Peyer's patch (tissue), 4 donors: Measurements from ENCODE around the gene CYP21A2. TPM values are rescaled to one million over a fixed set of nuclear protein-coding genes. Genes with fewer than 3 reads are reported as not detected.
"Not testable (repeated sequence)": the region's sequence is repeated elsewhere in the genome, so short reads cannot be mapped to it uniquely, and the experiment has no call there.

Experiments used
- DNase-seq, 3 donors: peaks; one replicate each; pipeline ENCODE4 v3.0.0-alpha.2; 2017 to 2019
- H3K27ac ChIP-seq, 4 donors: fragments of 200-600 bp; sonication (generic); one replicate each; pipeline ENCODE4 v1.5.1; 2016 to 2019
- H3K27me3 ChIP-seq, 2 donors: fragments of 200-600 bp; sonication (generic); one replicate each; pipeline ENCODE4 v1.5.1; 2019
- H3K36me3 ChIP-seq, 3 donors: fragments of 200-600 bp; sonication (generic); one replicate each; pipeline ENCODE4 v1.5.1; 2016 to 2019
- H3K4me1 ChIP-seq, 4 donors: fragments of 200-600 bp; sonication (generic); one replicate each; pipeline ENCODE4 v1.5.1; 2016 to 2019
- H3K4me3 ChIP-seq, 4 donors: fragments of 200-600 bp; sonication (generic); 1 replicate in 3 of 4; 2 replicates in 1 of 4; pipeline ENCODE4 v1.5.1; 2016 to 2019; ENCODE audit warnings: mild to moderate bottlenecking in 1 of 4
- H3K9me3 ChIP-seq, 4 donors: fragments of 200-600 bp; sonication (generic); one replicate each; pipeline ENCODE4 v1.5.1; 2016 to 2019; ENCODE audit warnings: mild to moderate bottlenecking in 1 of 4
- total RNA-seq, 4 donors: library from RNA; depleted of rRNA; stranded (reverse); fragments of >200 nt; gene quantifications; one replicate each; pipeline ENCODE4 v1.1.0, GENCODE V29; 2016

The CYP21A2 gene
- total RNA-seq: 1 to 10 TPM in 1 of 4 donors, not detected in 3; 1.2 TPM

DNA sequence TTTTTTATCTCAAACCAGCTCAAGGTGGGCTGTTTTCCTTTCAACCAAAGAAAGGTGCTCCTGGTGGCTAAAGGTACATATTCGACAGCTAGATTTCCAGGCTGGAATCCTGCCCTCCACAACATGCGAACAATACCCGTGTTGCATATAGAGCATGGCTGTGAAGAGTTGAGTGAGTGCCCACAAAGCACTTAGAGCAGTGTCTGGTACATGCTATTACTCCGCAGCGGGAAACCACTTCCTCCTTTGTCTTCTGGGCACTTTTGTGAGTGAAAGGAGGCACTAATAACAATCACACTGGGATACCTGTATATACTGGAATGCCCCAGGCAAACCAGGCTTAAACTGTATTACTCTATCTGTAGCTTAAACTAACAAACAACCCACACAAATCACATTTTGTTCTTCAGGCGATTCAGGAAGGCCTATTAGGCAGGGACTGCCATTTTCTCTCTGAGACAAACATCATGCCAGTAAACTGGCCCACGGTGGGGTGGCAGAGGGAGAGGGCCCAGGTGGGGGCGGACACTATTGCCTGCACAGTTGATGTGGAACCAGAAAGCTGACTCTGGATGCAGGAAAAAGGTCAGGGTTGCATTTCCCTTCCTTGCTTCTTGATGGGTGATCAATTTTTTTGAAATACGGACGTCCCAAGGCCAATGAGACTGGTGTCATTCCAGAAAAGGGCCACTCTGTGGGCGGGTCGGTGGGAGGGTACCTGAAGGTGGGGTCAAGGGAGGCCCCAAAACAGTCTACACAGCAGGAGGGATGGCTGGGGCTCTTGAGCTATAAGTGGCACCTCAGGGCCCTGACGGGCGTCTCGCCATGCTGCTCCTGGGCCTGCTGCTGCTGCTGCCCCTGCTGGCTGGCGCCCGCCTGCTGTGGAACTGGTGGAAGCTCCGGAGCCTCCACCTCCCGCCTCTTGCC, at the start of gene CYP21A2:
CYP21A2 (plus strand) TSS at position 818 of the 927 bp plus-strand sequence; CDS start at position 826, 8 bp downstream.
- not testable (repeated sequence) for H3K36me3 ChIP-seq, H3K9me3 ChIP-seq, H3K27ac ChIP-seq, H3K4me1 ChIP-seq, H3K4me3 ChIP-seq, DNase-seq, H3K27me3 ChIP-seq

DNA sequence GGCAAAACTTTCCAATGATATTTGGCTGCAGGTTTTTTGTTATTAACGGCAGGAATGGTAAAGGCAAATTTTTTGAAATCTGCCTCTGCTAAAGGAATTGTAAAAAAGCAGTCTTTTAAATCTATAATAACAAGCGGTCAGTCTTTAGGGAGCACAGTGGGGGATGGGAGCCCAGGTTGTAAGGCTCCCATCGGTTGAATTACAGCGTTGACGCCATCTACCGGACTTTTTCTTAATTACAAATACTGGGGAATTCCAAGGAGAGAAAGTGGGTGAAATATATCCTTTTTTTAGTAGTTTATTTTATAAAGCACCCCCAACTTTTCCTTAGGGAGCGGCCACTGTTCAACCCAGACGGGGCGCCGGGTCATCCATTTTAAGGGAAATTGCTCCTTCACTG, 48.9 kb upstream of the CYP21A2 start:
- not testable (repeated sequence) for H3K27ac ChIP-seq, H3K4me1 ChIP-seq, H3K27me3 ChIP-seq, H3K9me3 ChIP-seq, DNase-seq, H3K4me3 ChIP-seq, H3K36me3 ChIP-seq

DNA sequence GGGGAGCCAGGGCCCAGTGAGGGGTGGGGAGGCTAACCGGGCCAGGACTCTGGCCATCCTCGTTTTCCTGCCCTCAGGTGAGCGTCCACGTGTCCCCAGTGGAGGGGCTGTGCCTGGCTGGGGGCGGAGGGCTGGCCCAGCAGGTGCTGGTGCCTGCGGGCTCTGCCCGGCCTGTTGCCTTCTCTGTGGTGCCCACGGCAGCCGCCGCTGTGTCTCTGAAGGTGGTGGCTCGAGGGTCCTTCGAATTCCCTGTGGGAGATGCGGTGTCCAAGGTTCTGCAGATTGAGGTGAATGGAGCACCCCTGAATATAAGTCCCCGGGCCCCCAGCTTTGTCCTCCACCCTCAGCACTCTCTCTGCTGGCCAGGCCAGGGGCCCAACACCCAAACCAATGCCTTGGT, 43.8 kb upstream of the CYP21A2 start:
- not testable (repeated sequence) for H3K4me3 ChIP-seq, H3K27me3 ChIP-seq, H3K9me3 ChIP-seq, H3K4me1 ChIP-seq, H3K36me3 ChIP-seq, H3K27ac ChIP-seq
- peak in 1 of 3 donors; percentile 21 for DNase-seq

DNA sequence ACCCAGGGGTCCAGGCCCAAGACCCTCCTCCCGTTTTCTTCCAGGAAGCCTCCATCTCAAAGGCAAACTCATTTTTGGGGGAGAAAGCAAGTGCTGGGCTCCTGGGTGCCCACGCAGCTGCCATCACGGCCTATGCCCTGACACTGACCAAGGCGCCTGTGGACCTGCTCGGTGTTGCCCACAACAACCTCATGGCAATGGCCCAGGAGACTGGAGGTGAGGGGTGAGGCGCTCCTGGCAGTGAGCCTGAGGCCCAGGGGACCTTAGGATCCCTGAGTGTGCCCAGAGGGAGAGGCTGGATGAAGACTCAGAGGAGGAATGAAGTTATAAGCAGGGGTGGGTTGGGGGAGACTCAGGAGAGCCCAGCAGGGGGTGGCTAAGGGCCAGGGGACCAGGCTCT, 41.8 kb upstream of the CYP21A2 start:
- not testable (repeated sequence) for H3K27me3 ChIP-seq, H3K9me3 ChIP-seq, H3K4me3 ChIP-seq, H3K36me3 ChIP-seq, H3K27ac ChIP-seq, H3K4me1 ChIP-seq
- peak in 2 of 3 donors; percentile 14 to 26 for DNase-seq

DNA sequence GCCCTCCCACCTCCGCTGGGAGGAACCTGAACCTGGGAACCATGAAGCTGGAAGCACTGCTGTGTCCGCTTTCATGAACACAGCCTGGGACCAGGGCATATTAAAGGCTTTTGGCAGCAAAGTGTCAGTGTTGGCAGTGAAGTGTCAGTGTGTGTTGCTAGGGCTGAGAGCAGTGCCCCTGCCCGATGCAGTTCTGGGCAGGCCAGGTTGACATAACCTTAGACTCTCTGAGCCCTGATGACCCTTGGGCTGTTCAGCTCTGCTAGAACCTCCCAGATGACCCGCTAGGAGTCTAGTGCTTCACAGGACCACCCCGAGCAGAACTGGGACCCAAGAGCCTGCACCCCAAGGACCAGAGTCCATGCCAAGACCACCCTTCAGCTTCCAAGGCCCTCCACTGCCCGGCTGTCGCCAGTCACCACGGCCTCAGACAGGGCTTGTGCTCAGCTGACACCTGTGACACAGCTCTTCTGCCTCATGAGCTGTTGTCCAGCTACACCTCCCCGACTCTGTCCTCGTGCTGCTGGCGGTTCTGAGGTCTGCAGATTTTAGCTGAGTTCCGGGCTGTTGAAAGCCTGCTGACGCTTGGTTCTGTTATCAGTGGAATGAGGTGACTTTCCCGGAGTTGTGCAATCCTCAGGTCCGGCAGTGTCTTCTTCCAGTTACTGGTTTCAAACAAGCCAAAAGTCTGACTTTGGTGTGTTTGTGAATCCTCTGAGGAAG, 35.5 kb upstream of the CYP21A2 start:
- H3K36me3 ChIP-seq, H3K27me3 ChIP-seq, DNase-seq: not testable (repeated sequence)

DNA sequence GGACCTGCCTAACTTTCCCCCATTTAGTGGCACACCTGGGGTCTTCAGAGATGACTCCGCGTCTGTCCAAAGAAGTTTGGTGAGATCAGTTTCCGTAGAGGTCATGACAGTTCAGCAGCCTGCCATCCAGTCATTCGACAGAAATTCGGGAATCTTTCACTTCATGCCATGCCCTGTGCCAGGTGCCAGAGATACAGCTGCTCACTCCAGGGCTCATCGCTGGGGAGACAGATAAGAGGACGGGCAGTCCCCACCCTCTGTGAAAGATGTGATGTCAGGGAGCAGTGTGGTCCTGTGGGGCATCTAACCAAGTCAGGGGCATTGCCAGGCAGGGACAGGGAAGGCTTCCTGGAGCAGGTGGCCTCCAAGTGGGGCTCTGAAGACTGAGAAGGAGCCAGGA, 34.9 kb upstream of the CYP21A2 start:
- H3K4me3 ChIP-seq, DNase-seq, H3K4me1 ChIP-seq, H3K27ac ChIP-seq, H3K27me3 ChIP-seq, H3K36me3 ChIP-seq, H3K9me3 ChIP-seq: not testable (repeated sequence)

More for the DNA sequence above, 35.5 kb upstream of the CYP21A2 start:
- not testable (repeated sequence) for H3K4me3 ChIP-seq, H3K9me3 ChIP-seq, H3K27ac ChIP-seq, H3K4me1 ChIP-seq

DNA sequence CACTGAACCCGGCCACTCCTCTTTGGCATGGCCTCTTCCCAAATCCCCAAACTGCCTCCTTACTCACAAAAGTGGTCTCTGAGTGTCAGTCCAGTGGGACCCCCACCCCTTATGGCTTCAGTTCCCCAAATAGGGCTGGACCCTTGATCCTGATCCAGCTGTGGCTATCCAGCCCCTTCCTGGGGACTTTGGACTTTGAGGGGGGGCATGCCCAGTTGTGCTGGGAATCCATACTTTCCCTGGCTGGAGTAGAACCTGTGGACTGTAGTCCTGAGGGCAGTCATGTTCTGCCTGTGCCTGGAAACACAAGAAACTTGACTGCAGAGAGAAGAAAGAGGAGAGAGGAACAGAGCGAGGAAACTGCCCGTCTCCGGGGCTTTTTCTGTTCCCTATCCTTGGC, 33.8 kb upstream of the CYP21A2 start:
- not testable (repeated sequence) for H3K4me3 ChIP-seq, H3K27ac ChIP-seq, H3K4me1 ChIP-seq, DNase-seq, H3K9me3 ChIP-seq, H3K27me3 ChIP-seq, H3K36me3 ChIP-seq

DNA sequence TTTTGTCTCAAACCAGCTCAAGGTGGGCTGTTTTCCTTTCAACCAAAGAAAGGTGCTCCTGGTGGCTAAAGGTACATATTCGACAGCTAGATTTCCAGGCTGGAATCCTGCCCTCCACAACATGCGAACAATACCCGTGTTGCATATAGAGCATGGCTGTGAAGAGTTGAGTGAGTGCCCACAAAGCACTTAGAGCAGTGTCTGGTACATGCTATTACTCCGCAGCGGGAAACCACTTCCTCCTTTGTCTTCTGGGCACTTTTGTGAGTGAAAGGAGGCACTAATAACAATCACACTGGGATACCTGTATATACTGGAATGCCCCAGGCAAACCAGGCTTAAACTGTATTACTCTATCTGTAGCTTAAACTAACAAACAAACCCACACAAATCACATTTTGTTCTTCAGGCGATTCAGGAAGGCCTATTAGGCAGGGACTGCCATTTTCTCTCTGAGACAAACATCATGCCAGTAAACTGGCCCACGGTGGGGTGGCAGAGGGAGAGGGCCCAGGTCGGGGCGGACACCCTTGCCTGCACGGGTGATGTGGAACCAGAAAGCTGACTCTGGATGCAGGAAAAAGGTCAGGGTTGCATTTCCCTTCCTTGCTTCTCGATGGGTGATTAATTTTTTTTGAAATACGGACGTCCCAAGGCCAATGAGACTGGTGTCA, 33.2 kb upstream of the CYP21A2 start:
- DNase-seq, H3K4me3 ChIP-seq, H3K27me3 ChIP-seq, H3K4me1 ChIP-seq, H3K9me3 ChIP-seq, H3K36me3 ChIP-seq, H3K27ac ChIP-seq: not testable (repeated sequence)

DNA sequence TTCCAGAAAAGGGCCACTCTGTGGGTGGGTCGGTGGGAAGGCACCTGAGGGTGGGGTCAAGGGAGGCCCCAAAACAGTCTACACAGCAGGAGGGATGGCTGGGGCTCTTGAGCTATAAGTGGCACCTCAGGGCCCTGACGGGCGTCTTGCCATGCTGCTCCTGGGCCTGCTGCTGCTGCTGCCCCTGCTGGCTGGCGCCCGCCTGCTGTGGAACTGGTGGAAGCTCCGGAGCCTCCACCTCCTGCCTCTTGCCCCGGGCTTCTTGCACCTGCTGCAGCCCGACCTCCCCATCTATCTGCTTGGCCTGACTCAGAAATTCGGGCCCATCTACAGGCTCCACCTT, 32.7 kb upstream of the CYP21A2 start:
- H3K4me3 ChIP-seq, H3K9me3 ChIP-seq, H3K4me1 ChIP-seq, H3K27ac ChIP-seq, H3K27me3 ChIP-seq, H3K36me3 ChIP-seq: not testable (repeated sequence)
- DNase-seq: peak in 1 of 3 donors; percentile 17

DNA sequence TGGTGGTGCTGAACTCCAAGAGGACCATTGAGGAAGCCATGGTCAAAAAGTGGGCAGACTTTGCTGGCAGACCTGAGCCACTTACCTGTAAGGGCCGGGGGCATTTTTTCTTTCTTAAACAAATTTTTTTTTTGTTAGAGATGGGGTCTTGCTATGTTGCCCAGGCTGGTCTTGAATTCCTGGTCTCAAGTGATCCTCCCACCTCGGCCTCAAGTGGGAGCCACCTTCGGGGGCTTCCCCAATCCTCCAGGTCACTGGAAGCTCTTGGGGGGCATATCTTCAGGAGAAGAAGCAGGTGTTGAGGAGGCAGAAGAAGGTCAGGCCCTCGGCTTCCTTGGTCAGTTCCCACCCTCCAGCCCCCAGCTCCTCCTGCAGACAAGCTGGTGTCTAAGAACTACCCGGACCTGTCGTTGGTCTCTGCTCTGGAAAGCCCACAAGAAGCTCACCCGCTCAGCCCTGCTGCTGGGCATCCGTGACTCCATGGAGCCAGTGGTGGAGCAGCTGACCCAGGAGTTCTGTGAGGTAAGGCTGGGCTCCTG, 32.2 kb upstream of the CYP21A2 start:
- not testable (repeated sequence) for H3K9me3 ChIP-seq, H3K27me3 ChIP-seq, H3K4me3 ChIP-seq, H3K27ac ChIP-seq, H3K4me1 ChIP-seq, H3K36me3 ChIP-seq
- peak in 1 of 3 donors; percentile 7 for DNase-seq

DNA sequence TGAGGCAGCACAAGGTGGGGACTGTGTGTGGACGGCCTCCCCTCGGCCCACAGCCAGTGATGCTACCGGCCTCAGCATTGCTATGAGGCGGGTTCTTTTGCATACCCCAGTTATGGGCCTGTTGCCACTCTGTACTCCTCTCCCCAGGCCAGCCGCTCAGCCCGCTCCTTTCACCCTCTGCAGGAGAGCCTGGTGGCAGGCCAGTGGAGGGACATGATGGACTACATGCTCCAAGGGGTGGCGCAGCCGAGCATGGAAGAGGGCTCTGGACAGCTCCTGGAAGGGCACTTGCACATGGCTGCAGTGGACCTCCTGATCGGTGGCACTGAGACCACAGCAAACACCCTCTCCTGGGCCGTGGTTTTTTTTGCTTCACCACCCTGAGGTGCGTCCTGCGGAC, 31.1 kb upstream of the CYP21A2 start:
- not testable (repeated sequence) for H3K27ac ChIP-seq, H3K27me3 ChIP-seq, H3K36me3 ChIP-seq, H3K9me3 ChIP-seq, H3K4me3 ChIP-seq, H3K4me1 ChIP-seq
- peak in 1 of 3 donors; percentile 5 for DNase-seq

DNA sequence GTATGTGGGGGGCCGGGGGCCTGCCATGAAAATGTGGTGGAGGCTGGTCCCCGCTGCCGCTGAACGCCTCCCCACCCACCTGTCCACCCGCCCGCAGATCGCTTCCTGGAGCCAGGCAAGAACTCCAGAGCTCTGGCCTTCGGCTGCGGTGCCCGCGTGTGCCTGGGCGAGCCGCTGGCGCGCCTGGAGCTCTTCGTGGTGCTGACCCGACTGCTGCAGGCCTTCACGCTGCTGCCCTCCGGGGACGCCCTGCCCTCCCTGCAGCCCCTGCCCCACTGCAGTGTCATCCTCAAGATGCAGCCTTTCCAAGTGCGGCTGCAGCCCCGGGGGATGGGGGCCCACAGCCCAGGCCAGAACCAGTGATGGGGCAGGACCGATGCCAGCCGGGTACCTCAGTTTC, 30.2 kb upstream of the CYP21A2 start:
- not testable (repeated sequence) for H3K27me3 ChIP-seq, H3K4me1 ChIP-seq, H3K27ac ChIP-seq, DNase-seq, H3K4me3 ChIP-seq, H3K36me3 ChIP-seq, H3K9me3 ChIP-seq

DNA sequence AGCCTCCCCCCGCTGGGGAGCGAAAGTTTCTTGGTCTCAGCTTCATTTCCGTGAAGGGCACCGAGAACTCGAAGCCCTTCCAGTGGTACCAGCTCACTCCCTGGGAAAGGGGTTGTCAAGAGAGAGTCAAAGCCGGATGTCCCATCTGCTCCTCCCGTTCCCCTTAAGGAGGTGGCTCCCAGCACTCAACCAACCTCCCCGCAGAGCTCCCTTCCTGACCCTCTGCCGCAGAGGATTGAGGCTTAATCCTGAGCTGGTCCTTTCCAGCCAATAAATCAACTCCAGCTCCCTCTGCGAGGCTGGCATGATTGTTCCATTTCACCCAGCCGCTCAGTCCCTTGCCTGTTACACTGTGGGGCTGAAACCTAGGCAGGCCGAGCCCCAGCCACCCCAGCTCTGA, 29.6 kb upstream of the CYP21A2 start:
- H3K27me3 ChIP-seq, H3K4me1 ChIP-seq, H3K36me3 ChIP-seq, H3K27ac ChIP-seq, DNase-seq, H3K4me3 ChIP-seq, H3K9me3 ChIP-seq: not testable (repeated sequence)

DNA sequence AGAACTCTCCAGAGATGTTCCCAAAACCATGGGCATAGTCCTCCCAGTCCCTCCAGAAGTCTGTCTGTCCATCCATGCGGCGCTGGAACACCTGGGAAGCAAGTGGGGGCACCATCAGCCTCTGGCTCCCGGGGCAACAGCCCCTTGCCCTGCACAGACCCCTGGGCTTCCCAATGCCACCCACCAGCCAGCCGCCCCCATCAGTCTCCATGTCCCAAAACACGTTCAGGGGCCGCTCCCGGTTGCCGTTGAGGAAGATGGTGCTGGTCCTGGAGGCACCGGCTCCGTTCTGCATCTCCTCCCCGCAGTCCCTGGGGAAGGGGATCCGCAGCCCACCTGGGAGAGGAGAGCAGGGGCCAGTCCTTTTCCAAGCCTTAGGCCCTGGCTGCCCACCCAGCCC, 28.7 kb upstream of the CYP21A2 start:
- peak in 1 of 3 donors; percentile 4 for DNase-seq
- not testable (repeated sequence) for H3K9me3 ChIP-seq

More for the DNA sequence above, 28.7 kb upstream of the CYP21A2 start:
- H3K27ac ChIP-seq, H3K4me3 ChIP-seq, H3K4me1 ChIP-seq, H3K27me3 ChIP-seq, H3K36me3 ChIP-seq: not testable (repeated sequence)
